ENCODE data around the gene IHH.

Gene IHH

GRCh38 chr2:219099329-219099728 lies 38.6 kb upstream of the IHH start:
- Histone ChIP-seq H3K4me1 (ENCODE audit: control insufficient read depth, insufficient read depth, low read length) (no peaks in the 10 kb centered on the region), H3K36me3 (ENCODE audit: control insufficient read depth in 2 of 2, insufficient read depth in 1 of 2, low read length in 2 of 2) (no peaks in the 10 kb centered on the region), H3K27ac (ENCODE audit: extremely low read depth, low read depth, low read length) (no peak overlapping the region), H3K4me3 (ENCODE audit: low read depth, low read length) (no peak overlapping the region), H3K9me3 (ENCODE audit: control insufficient read depth, insufficient read depth, low read depth, low read length) (no peaks in the 10 kb centered on the region)
- TF ChIP-seq ZBTB21 (tag by site-specific recombination; IDR thresholded peaks at IDR 0.05) (no peak), EGR2 (tag by site-specific recombination; IDR thresholded peaks at IDR 0.05; ENCODE audit: low read depth) (no peak), ZSCAN30 (tag by site-specific recombination; IDR thresholded peaks at IDR 0.05) (no peak), PBX3 (CRISPR knock-in tag; IDR thresholded peaks at IDR 0.05) (no peak), ZNF148 (tag by site-specific recombination; IDR thresholded peaks at IDR 0.05; ENCODE audit: borderline replicate concordance) (no peak), KLF1 (tag by site-specific recombination; IDR thresholded peaks at IDR 0.05) (no peak), ZNF677 (tag by site-specific recombination; IDR thresholded peaks at IDR 0.05) (no peak), ZSCAN16 (tag by site-specific recombination; IDR thresholded peaks at IDR 0.05) (no peak), SALL2 (tag by site-specific recombination; IDR thresholded peaks at IDR 0.05; ENCODE audit: borderline replicate concordance) (no peak), KLF8 (tag by site-specific recombination; IDR thresholded peaks at IDR 0.05) (no peak), ZNF776 (tag by site-specific recombination; IDR thresholded peaks at IDR 0.05; ENCODE audit: borderline replicate concordance) (no peak), TSHZ1 (tag by site-specific recombination; IDR thresholded peaks at IDR 0.05; ENCODE audit: borderline replicate concordance) (no peak), ZNF133 (tag by site-specific recombination; IDR thresholded peaks at IDR 0.05) (no peak)
- TF ChIP-seq, protein P1, sequence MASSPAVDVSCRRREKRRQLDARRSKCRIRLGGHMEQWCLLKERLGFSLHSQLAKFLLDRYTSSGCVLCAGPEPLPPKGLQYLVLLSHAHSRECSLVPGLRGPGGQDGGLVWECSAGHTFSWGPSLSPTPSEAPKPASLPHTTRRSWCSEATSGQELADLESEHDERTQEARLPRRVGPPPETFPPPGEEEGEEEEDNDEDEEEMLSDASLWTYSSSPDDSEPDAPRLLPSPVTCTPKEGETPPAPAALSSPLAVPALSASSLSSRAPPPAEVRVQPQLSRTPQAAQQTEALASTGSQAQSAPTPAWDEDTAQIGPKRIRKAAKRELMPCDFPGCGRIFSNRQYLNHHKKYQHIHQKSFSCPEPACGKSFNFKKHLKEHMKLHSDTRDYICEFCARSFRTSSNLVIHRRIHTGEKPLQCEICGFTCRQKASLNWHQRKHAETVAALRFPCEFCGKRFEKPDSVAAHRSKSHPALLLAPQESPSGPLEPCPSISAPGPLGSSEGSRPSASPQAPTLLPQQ (tag by site-specific recombination; IDR thresholded peaks at IDR 0.05), result no peak
- TF ChIP-seq, protein P2, sequence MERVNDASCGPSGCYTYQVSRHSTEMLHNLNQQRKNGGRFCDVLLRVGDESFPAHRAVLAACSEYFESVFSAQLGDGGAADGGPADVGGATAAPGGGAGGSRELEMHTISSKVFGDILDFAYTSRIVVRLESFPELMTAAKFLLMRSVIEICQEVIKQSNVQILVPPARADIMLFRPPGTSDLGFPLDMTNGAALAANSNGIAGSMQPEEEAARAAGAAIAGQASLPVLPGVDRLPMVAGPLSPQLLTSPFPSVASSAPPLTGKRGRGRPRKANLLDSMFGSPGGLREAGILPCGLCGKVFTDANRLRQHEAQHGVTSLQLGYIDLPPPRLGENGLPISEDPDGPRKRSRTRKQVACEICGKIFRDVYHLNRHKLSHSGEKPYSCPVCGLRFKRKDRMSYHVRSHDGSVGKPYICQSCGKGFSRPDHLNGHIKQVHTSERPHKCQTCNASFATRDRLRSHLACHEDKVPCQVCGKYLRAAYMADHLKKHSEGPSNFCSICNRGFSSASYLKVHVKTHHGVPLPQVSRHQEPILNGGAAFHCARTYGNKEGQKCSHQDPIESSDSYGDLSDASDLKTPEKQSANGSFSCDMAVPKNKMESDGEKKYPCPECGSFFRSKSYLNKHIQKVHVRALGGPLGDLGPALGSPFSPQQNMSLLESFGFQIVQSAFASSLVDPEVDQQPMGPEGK (tag by site-specific recombination; IDR thresholded peaks at IDR 0.05), result no peak
- TF ChIP-seq, protein P3, sequence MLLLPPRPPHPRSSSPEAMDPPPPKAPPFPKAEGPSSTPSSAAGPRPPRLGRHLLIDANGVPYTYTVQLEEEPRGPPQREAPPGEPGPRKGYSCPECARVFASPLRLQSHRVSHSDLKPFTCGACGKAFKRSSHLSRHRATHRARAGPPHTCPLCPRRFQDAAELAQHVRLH (tag by site-specific recombination; IDR thresholded peaks at IDR 0.05), result no peak
- TF ChIP-seq, protein P4, sequence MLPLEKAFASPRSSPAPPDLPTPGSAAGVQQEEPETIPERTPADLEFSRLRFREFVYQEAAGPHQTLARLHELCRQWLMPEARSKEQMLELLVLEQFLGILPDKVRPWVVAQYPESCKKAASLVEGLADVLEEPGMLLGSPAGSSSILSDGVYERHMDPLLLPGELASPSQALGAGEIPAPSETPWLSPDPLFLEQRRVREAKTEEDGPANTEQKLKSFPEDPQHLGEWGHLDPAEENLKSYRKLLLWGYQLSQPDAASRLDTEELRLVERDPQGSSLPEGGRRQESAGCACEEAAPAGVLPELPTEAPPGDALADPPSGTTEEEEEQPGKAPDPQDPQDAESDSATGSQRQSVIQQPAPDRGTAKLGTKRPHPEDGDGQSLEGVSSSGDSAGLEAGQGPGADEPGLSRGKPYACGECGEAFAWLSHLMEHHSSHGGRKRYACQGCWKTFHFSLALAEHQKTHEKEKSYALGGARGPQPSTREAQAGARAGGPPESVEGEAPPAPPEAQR (tag by site-specific recombination; IDR thresholded peaks at IDR 0.05), result no peak
- CTCF ChIA-PET, result interaction anchor here (0.7 to 2.2 kb wide), 4 partner anchors 11 to 119 kb away, joined by 3 to 11 read pairs (median 4); no protein-coding TSS in a partner anchor
- POLR2A ChIA-PET, result no interaction called here
